Skeletal muscle tissue (tissue), 4 donors: ENCODE data around the gene CDH4. TPM values are rescaled to one million over a fixed set of nuclear protein-coding genes. Genes with fewer than 3 reads are reported as not detected.

Experiments used
- H3K27ac ChIP-seq: one replicate; pipeline ENCODE4 v1.7.0; 2013; ENCODE audit warnings: mild to moderate bottlenecking, low read depth, low read length, inconsistent platforms
- H3K27me3 ChIP-seq, 3 donors: one replicate each; pipeline ENCODE4 v1.7.0; 2013; ENCODE audit warnings: low read length in 3 of 3; ENCODE audit not compliant: control insufficient read depth in 3 of 3, insufficient read depth in 3 of 3
- H3K36me3 ChIP-seq, 3 donors: one replicate each; pipeline ENCODE4 v1.7.0; 2013; ENCODE audit warnings: low read length in 3 of 3; ENCODE audit not compliant: control insufficient read depth in 3 of 3, insufficient read depth in 3 of 3
- H3K4me1 ChIP-seq, 3 donors: one replicate each; pipeline ENCODE4 v1.7.0; 2013; ENCODE audit warnings: low read length in 3 of 3, mild to moderate bottlenecking in 3 of 3; ENCODE audit not compliant: control insufficient read depth in 3 of 3, insufficient read depth in 3 of 3
- H3K4me3 ChIP-seq, 3 donors: one replicate each; pipeline ENCODE4 v1.7.0; 2013; ENCODE audit warnings: low read length in 3 of 3
- H3K9ac ChIP-seq, 3 donors: one replicate each; pipeline ENCODE4 v1.7.0; 2013; ENCODE audit warnings: low read length in 3 of 3, mild to moderate bottlenecking in 3 of 3, moderate library complexity in 2 of 3, low read depth in 1 of 3
- H3K9me3 ChIP-seq, 3 donors: one replicate each; pipeline ENCODE4 v1.7.0; 2013; ENCODE audit warnings: low read length in 3 of 3; ENCODE audit not compliant: control insufficient read depth in 3 of 3
- total RNA-seq: library from RNA; depleted of rRNA; stranded (reverse); fragments of >200 nt; gene quantifications from one replicate; pipeline ENCODE4 v1.2.3, GENCODE V29; 2014
- donor health status: Osteomylitis.

CDH4 gene
- total RNA-seq, 1 donor from 2014 or later = 0.52 TPM

DNA sequence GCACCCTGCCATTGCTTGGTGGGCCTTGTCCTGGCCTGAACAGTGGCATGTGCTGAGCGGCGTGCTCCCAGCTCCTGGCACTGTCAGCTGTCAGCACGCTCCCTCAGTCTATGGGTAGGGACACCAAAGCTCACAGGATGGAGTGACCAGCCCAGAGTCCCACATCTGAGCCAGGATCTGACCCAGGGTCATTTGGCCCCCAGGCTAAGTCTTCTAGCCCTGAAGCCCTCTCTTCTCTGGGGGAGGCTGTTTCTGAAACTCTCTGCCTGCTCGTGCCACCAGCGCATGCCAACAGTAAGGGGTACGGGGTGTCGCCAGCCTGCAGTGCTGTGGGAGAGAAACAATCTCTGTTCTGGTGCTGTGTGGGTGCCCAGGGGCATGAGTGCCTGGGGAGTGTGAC is 37.1 kb downstream of the CDH4 start:
- Histone ChIP-seq H3K27me3 (peaks cover 6 to 19% (median 15%) of the 10 kb centered on the region in 3 donors), H3K9me3 (peaks cover 0 to 3% (median 0%) of the 10 kb centered on the region in 3 donors), H3K4me1 (no peaks in the 10 kb centered on the region), H3K27ac (no peak overlapping the region), H3K9ac (no peak overlapping the region), H3K4me3 (no peak overlapping the region), H3K36me3 (no peaks in the 10 kb centered on the region)

DNA sequence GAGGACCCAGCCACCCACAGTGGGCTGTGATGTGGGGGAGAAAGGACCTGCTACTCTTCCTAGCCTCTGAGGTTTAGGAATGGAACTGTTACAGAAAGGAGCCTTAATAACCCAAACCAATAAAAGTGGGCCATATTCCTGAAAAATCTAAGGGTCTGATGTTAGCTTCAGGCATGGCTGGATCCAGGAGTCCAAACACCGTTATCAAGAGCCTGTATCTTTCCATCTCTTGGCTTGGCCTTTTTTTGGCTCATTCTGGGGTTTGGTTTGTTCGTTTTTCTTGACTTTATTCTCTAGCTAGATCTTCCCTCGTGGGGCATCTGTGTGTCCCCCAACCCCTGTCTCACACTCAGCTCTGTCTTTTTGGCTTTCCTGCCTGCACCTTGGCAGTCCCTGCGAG is 38.7 kb downstream of the CDH4 start:
- Histone ChIP-seq H3K27ac (no peak overlapping the region), H3K4me1 (no peaks in the 10 kb centered on the region), H3K27me3 (peaks cover 6 to 19% (median 15%) of the 10 kb centered on the region in 3 donors), H3K9ac (no peak overlapping the region), H3K36me3 (no peaks in the 10 kb centered on the region), H3K4me3 (no peak overlapping the region), H3K9me3 (peaks cover 0 to 3% (median 0%) of the 10 kb centered on the region in 3 donors)

DNA sequence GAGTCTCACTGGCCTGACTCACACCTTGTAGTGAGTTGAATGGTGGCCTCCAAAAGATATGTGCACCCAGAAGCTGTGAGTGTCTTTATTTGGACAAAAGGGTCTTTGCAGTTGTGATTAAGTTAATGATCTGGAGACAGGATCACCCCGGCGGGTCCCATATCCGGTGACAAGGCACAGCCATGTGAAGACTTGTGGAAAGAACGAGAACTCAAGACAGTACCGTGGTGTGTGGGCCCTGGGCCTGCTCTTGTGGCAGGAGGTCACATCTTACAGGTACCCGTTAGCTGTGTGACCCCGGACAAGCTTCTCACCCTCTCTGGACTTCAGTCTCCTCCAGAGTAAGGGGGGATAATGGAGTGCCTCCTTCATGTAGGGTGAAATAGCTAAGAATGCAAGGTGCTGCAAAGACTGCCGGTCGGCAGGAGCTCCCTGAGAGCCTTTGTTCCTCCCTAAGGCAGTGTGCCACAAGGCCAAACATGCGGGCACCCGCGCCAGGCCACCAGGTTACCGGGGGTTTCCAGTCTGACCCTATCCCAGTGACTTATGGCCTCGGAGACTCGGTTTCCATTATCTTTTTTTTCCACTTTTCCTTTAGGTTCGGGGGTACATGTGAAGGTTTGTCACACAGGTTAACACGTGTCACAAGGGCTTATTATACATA is 39.2 kb downstream of the CDH4 start:
- peaks cover 0 to 3% (median 0%) of the 10 kb centered on the region in 3 donors for H3K9me3 ChIP-seq
- no peaks in the 10 kb centered on the region for H3K36me3 ChIP-seq
- peaks cover 6 to 19% (median 15%) of the 10 kb centered on the region in 3 donors for H3K27me3 ChIP-seq
- no peak overlapping the region for H3K4me3 ChIP-seq
- no peaks in the 10 kb centered on the region for H3K4me1 ChIP-seq
- H3K27ac ChIP-seq = no peak overlapping the region
- no peak overlapping the region for H3K9ac ChIP-seq

DNA sequence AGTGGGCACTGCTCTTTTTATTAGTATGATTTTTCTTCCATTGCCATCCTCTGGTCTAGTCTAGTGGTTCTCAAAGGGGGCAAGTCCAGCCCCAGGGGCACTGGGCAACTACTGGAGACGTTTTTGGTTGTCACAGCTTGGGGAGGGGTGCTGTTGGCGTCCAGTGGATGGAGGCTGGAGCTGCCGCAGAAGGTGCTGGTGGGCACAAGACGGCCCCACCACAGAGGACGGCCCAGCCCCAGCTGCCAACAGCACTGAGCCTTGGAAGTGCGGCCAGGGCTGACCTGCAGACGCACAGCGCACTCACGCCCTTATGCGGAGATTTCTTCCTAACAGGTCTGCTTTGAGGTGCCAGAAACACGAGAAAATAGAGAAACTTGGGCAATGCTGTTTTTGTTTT is 40.3 kb downstream of the CDH4 start:
- peaks cover 0 to 3% (median 0%) of the 10 kb centered on the region in 3 donors for H3K9me3 ChIP-seq
- H3K4me1 ChIP-seq = no peaks in the 10 kb centered on the region
- no peak overlapping the region for H3K4me3 ChIP-seq
- H3K27me3 ChIP-seq = peaks cover 5 to 15% (median 14%) of the 10 kb centered on the region in 3 donors
- H3K9ac ChIP-seq = no peak overlapping the region
- no peak overlapping the region for H3K27ac ChIP-seq
- H3K36me3 ChIP-seq = no peaks in the 10 kb centered on the region

DNA sequence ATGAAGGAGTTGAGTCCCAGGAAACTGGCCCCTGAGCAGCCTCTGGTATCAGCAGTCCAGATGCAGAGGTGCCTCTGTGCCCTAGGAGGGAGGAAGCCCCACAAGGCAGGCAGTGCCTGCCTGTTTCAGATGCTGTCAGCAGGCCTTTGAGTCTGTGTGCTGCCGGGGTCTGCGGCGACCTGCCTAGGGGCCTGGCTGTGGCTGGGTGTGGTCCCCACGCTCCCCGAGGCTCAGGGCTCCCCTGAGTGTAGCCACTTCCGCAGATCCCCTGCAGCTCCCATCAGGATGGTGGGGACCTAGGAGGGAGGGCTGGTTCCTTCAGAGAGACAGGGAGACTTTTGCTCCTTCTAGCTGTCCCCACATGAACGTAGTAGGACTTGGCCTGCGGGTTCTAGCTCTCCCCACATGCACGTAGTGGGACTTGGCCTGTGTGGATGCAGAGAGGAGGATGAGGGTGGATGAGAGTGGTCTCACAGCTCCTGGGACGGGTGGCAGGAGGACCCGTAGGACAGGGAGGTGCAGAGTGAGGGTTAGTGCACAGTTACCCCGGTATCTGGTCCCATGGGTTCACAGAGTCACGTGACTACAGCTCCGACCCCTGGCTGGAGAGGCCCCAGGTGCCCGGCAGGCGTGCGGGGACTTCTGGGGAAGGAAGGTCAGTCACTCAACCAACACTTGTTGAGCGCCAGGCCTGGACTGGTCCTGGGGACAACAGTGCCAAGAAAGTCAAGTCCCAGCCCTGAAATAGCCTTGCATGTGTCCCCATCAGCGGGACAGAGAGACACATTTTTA is 41.0 kb downstream of the CDH4 start:
- H3K36me3 ChIP-seq = no peaks in the 10 kb centered on the region
- H3K9me3 ChIP-seq = peaks cover 0 to 3% (median 0%) of the 10 kb centered on the region in 3 donors
- H3K4me1 ChIP-seq = no peaks in the 10 kb centered on the region
- no peak overlapping the region for H3K27ac ChIP-seq
- no peak overlapping the region for H3K9ac ChIP-seq
- peaks cover 4 to 14% (median 14%) of the 10 kb centered on the region in 3 donors for H3K27me3 ChIP-seq
- H3K4me3 ChIP-seq = no peak overlapping the region

DNA sequence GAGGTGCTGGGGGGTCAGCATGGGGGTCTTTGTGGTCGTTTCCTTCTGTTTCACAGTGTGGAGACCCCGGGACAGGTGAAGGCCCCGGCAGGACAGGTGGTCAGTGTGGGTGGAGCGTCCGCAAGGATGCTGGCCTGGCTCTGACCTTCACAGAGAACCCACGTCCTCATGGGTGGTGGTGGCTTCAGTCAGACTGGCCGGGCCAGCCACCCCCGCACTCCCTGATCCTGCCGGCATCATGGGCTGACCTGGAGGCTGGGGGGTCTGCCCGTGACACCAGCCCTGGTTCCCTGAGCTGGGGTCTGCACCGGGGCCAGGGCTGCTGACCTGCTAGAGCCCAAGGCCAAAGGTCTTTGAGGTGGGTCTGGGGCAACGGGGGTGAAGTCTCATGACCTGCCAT is 41.9 kb downstream of the CDH4 start:
- no peak overlapping the region for H3K4me3 ChIP-seq
- no peak overlapping the region for H3K27ac ChIP-seq
- peaks cover 0 to 10% (median 9%) of the 10 kb centered on the region in 3 donors for H3K27me3 ChIP-seq
- no peaks in the 10 kb centered on the region for H3K4me1 ChIP-seq
- H3K36me3 ChIP-seq = no peaks in the 10 kb centered on the region
- H3K9ac ChIP-seq = no peak overlapping the region
- H3K9me3 ChIP-seq = peaks cover 0 to 3% (median 0%) of the 10 kb centered on the region in 3 donors

DNA sequence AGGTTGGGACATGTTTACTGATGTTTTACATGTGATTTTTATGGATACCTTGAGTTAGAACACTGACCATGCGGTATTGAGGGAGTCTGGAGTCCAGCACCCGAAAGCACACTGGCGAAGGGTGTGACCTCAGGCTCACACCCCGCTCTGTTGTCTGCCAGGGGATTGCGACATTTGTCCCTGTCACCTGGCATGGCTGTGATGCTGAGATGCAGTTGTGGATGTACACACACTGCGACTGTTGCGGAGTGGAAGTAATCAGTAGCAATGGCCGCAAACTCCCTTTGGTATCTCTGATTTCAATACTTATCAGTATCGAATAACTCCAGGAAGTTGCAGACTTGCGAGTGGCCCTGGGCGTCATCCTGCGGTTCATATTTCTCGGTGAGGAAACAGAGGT is 43.2 kb downstream of the CDH4 start:
- H3K4me3 ChIP-seq = no peak overlapping the region
- H3K9ac ChIP-seq = no peak overlapping the region
- no peaks in the 10 kb centered on the region for H3K4me1 ChIP-seq
- H3K27me3 ChIP-seq = peaks cover 0 to 10% (median 5%) of the 10 kb centered on the region in 3 donors
- peaks cover 0 to 3% (median 0%) of the 10 kb centered on the region in 3 donors for H3K9me3 ChIP-seq
- no peak overlapping the region for H3K27ac ChIP-seq
- H3K36me3 ChIP-seq = no peaks in the 10 kb centered on the region

DNA sequence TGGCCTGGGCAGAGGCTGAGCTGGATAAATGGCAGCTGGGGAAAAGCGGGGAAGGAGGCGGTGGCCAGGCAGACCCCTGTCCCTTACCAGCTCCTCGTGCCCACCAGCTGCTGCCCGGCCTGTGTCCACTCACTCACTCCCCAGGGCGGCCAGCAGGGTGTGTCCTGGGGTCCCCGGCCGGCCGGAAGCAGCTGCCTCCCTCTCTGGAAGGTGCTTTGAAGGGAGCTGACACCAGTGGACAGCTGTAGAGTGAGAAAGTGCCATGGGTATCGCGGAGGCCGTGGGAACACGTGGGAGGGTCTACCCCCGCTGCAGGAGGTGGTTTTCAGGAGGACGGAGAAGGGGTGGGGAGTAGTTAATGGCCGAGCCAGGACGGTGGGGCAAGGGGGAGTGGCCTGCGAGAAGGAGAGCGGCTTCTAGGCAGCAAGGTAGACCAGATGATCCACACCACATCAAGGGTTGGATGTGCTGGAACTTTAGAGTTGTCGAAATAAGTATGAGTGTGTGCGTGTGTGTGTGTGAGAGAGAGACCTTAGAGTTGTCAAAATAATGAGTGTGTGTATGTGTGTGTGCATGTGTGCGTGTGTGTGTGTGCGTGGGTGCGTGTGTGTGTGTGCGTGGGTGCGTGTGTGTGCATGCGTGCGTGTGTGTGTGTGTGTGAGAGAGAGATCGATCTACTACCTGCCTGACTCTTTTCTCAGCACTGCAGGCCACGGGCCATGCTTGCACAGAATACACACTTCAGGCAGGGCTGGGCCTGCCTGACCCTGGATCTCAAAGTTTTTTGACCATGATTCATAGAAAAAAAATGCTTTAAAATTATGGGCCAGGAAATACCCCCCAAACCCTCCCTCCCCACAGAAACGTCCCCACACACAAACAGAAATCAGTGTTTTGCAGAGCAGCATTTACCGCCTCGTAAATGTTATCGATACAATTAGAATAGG is 43.9 kb downstream of the CDH4 start:
- Histone ChIP-seq H3K9me3 (no peaks in the 10 kb centered on the region), H3K27me3 (peaks cover 0 to 5% (median 4%) of the 10 kb centered on the region in 3 donors), H3K4me1 (no peaks in the 10 kb centered on the region), H3K9ac (no peak overlapping the region), H3K4me3 (no peak overlapping the region), H3K27ac (no peak overlapping the region), H3K36me3 (no peaks in the 10 kb centered on the region)

DNA sequence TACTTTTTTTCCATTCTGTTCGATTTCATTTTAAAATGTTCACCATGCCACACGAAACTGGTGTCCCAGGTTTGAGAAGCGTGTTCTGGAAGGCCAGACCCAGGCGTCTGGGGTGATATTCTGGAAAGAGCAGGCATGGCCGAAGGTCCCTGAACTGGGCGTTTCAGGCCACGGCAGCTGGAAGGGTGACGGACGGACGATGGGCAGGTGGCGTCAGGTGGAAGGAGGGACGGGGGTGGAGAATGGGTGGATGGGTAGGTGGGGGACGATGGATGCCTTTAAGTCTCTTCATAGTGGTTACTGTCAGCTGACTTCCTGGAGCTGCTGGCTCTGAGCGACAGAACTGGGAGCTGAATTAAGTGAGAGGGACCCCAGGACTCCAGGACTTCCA is 44.6 kb downstream of the CDH4 start:
- Histone ChIP-seq H3K9me3 (no peaks in the 10 kb centered on the region), H3K27me3 (peaks cover 0 to 3% (median 0%) of the 10 kb centered on the region in 3 donors), H3K4me1 (no peaks in the 10 kb centered on the region), H3K9ac (no peak overlapping the region), H3K4me3 (no peak overlapping the region), H3K27ac (no peak overlapping the region), H3K36me3 (no peaks in the 10 kb centered on the region)
